Measurements from ENCODE around the gene ACOXL.
"Not testable (repeated sequence)": the region's sequence is repeated elsewhere in the genome, so short reads cannot be mapped to it uniquely, and the experiment has no call there.

ACOXL gene

GRCh38 chr2:111029181-111029927, 297.0 kb downstream of the ACOXL start:
- no peak for DNase-seq

GRCh38 chr2:111030260-111030891, 298.0 kb downstream of the ACOXL start:
- no peak for DNase-seq

- no peak for DNase-seq
Measured at GRCh38 chr2:111030945-111031344, 298.6 kb downstream of the ACOXL start.

- DNase-seq: no peak
Measured at GRCh38 chr2:111031546-111032478, 299.4 kb downstream of the ACOXL start.

- no peak for DNase-seq
Measured at GRCh38 chr2:111032721-111033429, 300.5 kb downstream of the ACOXL start.

- no peak for DNase-seq
Measured at GRCh38 chr2:111034146-111034545, 301.8 kb downstream of the ACOXL start.

GRCh38 chr2:111034606-111035005, 302.2 kb downstream of the ACOXL start:
- no peak for DNase-seq

- DNase-seq: no peak
Measured at GRCh38 chr2:111035830-111036441, 303.6 kb downstream of the ACOXL start.

- DNase-seq: no peak
Measured at GRCh38 chr2:111037128-111037527, 304.8 kb downstream of the ACOXL start.

GRCh38 chr2:111039628-111040383, 307.4 kb downstream of the ACOXL start:
- no peak for DNase-seq

GRCh38 chr2:111041398-111042202, 309.2 kb downstream of the ACOXL start:
- no peak for DNase-seq

- DNase-seq: no peak
Measured at GRCh38 chr2:111042261-111042660, 309.9 kb downstream of the ACOXL start.

GRCh38 chr2:111042772-111043771, 310.7 kb downstream of the ACOXL start:
- DNase-seq: no peak

- DNase-seq: no peak
Measured at GRCh38 chr2:111044066-111044465, 311.7 kb downstream of the ACOXL start.

GRCh38 chr2:111045236-111045635, 312.9 kb downstream of the ACOXL start:
- not testable (repeated sequence) for DNase-seq

GRCh38 chr2:111045771-111046444, 313.5 kb downstream of the ACOXL start:
- no peak for DNase-seq

GRCh38 chr2:111046670-111047069, 314.3 kb downstream of the ACOXL start:
- no peak for DNase-seq

- DNase-seq: no peak
Measured at GRCh38 chr2:111048856-111049768, 316.7 kb downstream of the ACOXL start.

All from activated CD4-positive, CD25-positive, alpha-beta regulatory T cell (primary cell).